ENCODE results near the gene NDUFB8. TPM values are rescaled to one million over a fixed set of nuclear protein-coding genes. Genes with fewer than 3 reads are reported as not detected.

NDUFB8 gene
- total and polyA plus RNA-seq, 2 of the 4 experiments (the other 2 are of a cell fraction) = 99.1 to 265 TPM

- no peak overlapping the region for H2AK5ac ChIP-seq (ENCODE audit: low read depth, low read length)
- peak overlapping the region; percentile 60 for H2AFZ ChIP-seq (replicated peaks; ENCODE audit: low read length, poor library complexity)
- WGBS, 2 experiments (ENCODE audit: extremely low coverage in 2 of 2, insufficient read length in 1 of 2) = 10% methylated on average over 43 of the region's 62 CpGs; no CpG with 5 or more reads in 1 of the 2 experiments
- H4K5ac ChIP-seq (ENCODE audit: low read depth, low read length) = no peak overlapping the region
- H2AK9ac ChIP-seq (replicated peaks; ENCODE audit: low read depth, low read length, poor library complexity) = peak overlapping the region; percentile 12
- H3K9me3 ChIP-seq (ENCODE audit: control insufficient read depth, insufficient read depth, low read length) = no peaks in the 10 kb centered on the region
- ChIA-PET CTCF (interaction anchor here (1.0 to 1.4 kb wide), 2 partner anchors 316 to 452 kb away, joined by 3 read pairs; no protein-coding TSS in a partner anchor), POLR2A (ENCODE audit: unreplicated experiment) (no interaction called here)
- dilution Hi-C loops (cut with HindIII; ENCODE audit: low sequenced_read_pairs, unreplicated experiment) = no loop called here
- peaks cover 9% of the 10 kb centered on the region for H3K36me3 ChIP-seq (ENCODE audit: control insufficient read depth, insufficient read depth, low read length)
- DNase-seq (peak; percentile 55), ATAC-seq (ENCODE audit: low read depth) (peak; percentile 82)
- no peak overlapping the region for H2BK5ac ChIP-seq (ENCODE audit: low read depth, low read length, poor library complexity, severe bottlenecking)
- no peak overlapping the region for H3K23ac ChIP-seq (ENCODE audit: low read depth, low read length)
- H4K20me1 ChIP-seq (ENCODE audit: insufficient read depth, low read length) = no peaks in the 10 kb centered on the region
- no peak overlapping the region for H3K18ac ChIP-seq (ENCODE audit: low read depth, low read length)
- intact Hi-C loops (cut with micrococcal nuclease) = loop anchor here (1.0 to 10.0 kb wide), 3 partner anchors 180 to 453 kb away; no protein-coding TSS in a partner anchor
- no peak overlapping the region for H2BK20ac ChIP-seq (ENCODE audit: low read depth, low read length)
- no peaks in the 10 kb centered on the region for H3K79me1 ChIP-seq (ENCODE audit: low read depth in 1 of 2, low read length in 2 of 2)
- peaks cover 2% of the 10 kb centered on the region for H3K4me1 ChIP-seq (ENCODE audit: control insufficient read depth, insufficient read depth, low read length)
- in situ Hi-C loops (cut with MboI; ENCODE audit: low sequenced_read_pairs) = loop anchor here (5.0 kb wide), 1 partner anchor 320 kb away; no protein-coding TSS in a partner anchor
- H3K14ac ChIP-seq (replicated peaks; ENCODE audit: low read depth, low read length) = no peak overlapping the region
- H3K4me3 ChIP-seq (ENCODE audit: insufficient read depth, low read depth, low read length) = no peak overlapping the region
- H3K56ac ChIP-seq (ENCODE audit: extremely low read depth, insufficient read depth, low read length) = no peak overlapping the region
- no peak overlapping the region for H3K9ac ChIP-seq (ENCODE audit: low read depth, low read length)
- no peaks in the 10 kb centered on the region for H3K9me1 ChIP-seq (ENCODE audit: insufficient read depth, low read length)
- H2BK15ac ChIP-seq (ENCODE audit: low read depth, low read length) = no peak overlapping the region
- H4K8ac ChIP-seq (ENCODE audit: low read depth in 2 of 2, low read length in 2 of 2) = no peak overlapping the region
- no peak overlapping the region for H3K27ac ChIP-seq (ENCODE audit: insufficient read depth, low read length)
- no peak overlapping the region for H4K91ac ChIP-seq (ENCODE audit: insufficient read depth, low read depth, low read length)
- no TSS peak for BruUV-seq (replicated peaks)
- H3K4ac ChIP-seq (ENCODE audit: low read depth, low read length) = no peak overlapping the region
- H3K27me3 ChIP-seq (ENCODE audit: control insufficient read depth, insufficient read depth, low read length) = peaks cover 36% of the 10 kb centered on the region
- no peak overlapping the region for H3K4me2 ChIP-seq (ENCODE audit: low read depth, low read length)
- H2BK120ac ChIP-seq (ENCODE audit: low read depth, low read length) = no peak overlapping the region
- TF ChIP-seq CHD1 (IDR thresholded peaks at IDR 0.05; ENCODE audit: low read depth, low read length) = no peak
- no peak for TF ChIP-seq MAZ (IDR thresholded peaks at IDR 0.05; ENCODE audit: borderline replicate concordance, low read depth, low read length)
- TF ChIP-seq BHLHE40 (IDR thresholded peaks at IDR 0.05; ENCODE audit: low read depth, low read length) = peak; percentile 56; the same call in 1 of the 2 replicates
- TF ChIP-seq MAFK (IDR thresholded peaks at IDR 0.05; ENCODE audit: low read depth, low read length) = no peak
- no peak for TF ChIP-seq NFE2L2 (IDR thresholded peaks at IDR 0.05; ENCODE audit: low read depth, low read length)
- no peak for TF ChIP-seq RFX5 (IDR thresholded peaks at IDR 0.05; ENCODE audit: low read depth, low read length)
- no peak for TF ChIP-seq RCOR1 (IDR thresholded peaks at IDR 0.05; ENCODE audit: insufficient replicate concordance, low read length)
- peak; percentile 81 for TF ChIP-seq SMC3 (IDR thresholded peaks at IDR 0.05; ENCODE audit: low read depth, low read length)
- TF ChIP-seq, protein P1, sequence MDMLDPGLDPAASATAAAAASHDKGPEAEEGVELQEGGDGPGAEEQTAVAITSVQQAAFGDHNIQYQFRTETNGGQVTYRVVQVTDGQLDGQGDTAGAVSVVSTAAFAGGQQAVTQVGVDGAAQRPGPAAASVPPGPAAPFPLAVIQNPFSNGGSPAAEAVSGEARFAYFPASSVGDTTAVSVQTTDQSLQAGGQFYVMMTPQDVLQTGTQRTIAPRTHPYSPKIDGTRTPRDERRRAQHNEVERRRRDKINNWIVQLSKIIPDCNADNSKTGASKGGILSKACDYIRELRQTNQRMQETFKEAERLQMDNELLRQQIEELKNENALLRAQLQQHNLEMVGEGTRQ (IDR thresholded peaks at IDR 0.05; ENCODE audit: low read depth, low read length) = no peak
- peak; percentile 94 for TF ChIP-seq CTCF (conservative IDR thresholded peaks at IDR 0.05; ENCODE audit: low read depth, low read length)
- TF ChIP-seq CEBPB (IDR thresholded peaks at IDR 0.05; ENCODE audit: low read depth, low read length) = no peak
- TF ChIP-seq RAD21 (IDR thresholded peaks at IDR 0.05; ENCODE audit: low read length) = peak; percentile 88
- peak; percentile 56; the same call in 1 of the 2 replicates for TF ChIP-seq MXI1 (IDR thresholded peaks at IDR 0.05; ENCODE audit: borderline replicate concordance, low read depth, low read length)
- TF ChIP-seq POLR2A (IDR thresholded peaks at IDR 0.05; ENCODE audit: low read depth, low read length) = no peak; the same call in 1 of the 2 replicates
- TF ChIP-seq FOS (IDR thresholded peaks at IDR 0.05; ENCODE audit: low read depth, low read length) = no peak
Measured at GRCh38 chr10:100562008-100562672, 32.5 kb upstream of the NDUFB8 start.

Measured in IMR-90 (cell line).